HTR-8/SVneo (cell line): ENCODE data around the gene STOML1.

ENCODE experiments used
- DNase-seq: peaks from one replicate; pipeline ENCODE4 v3.0.0; 2011; ENCODE audit warnings: low spot score, mixed read lengths; ENCODE audit not compliant: insufficient read length
- FAIRE-seq: peaks from 2 replicates; lab custom pipeline; 2011; peaks lifted over from hg19 to GRCh38; lab: Jason Lieb, UNC

The STOML1 gene

GRCh38 chr15:73991726-73992593 is at the start of gene STOML1:
TSS of gene STOML1 (minus strand) at chr15:73992295. CDS start at chr15:73992223, 72 bp downstream.
- FAIRE-seq (peak; percentile 78), DNase-seq (peak; percentile 91)

GRCh38 chr15:74041311-74041756 is 49.2 kb upstream of the STOML1 start:
- DNase-seq, result no peak
- no peak for FAIRE-seq

- DNase-seq (peak; percentile 41), FAIRE-seq (no peak)
These were observed 48.2 kb upstream of the STOML1 start for GRCh38 chr15:74040109-74040850.

GRCh38 chr15:74039656-74040010 is 47.5 kb upstream of the STOML1 start:
- no peak for DNase-seq
- peak; percentile 44 for FAIRE-seq

- FAIRE-seq (no peak), DNase-seq (no peak)
These were observed 46.9 kb upstream of the STOML1 start for GRCh38 chr15:74038707-74039655.

GRCh38 chr15:74037171-74038117 is 45.3 kb upstream of the STOML1 start:
- DNase-seq (no peak), FAIRE-seq (no peak)

- FAIRE-seq (no peak), DNase-seq (peak; percentile 56)
These were observed 44.4 kb upstream of the STOML1 start for GRCh38 chr15:74036271-74037170.

- FAIRE-seq, result no peak
These were observed 43.3 kb upstream of the STOML1 start for GRCh38 chr15:74035121-74036017.

GRCh38 chr15:74034206-74034755 is 42.2 kb upstream of the STOML1 start:
- FAIRE-seq, result no peak
- no peak for DNase-seq

More at GRCh38 chr15:74035121-74036017, 43.3 kb upstream of the STOML1 start:
- no peak for DNase-seq

- DNase-seq, result no peak
- FAIRE-seq, result no peak
These were observed 40.8 kb upstream of the STOML1 start for GRCh38 chr15:74032606-74033561.

GRCh38 chr15:74032046-74032445 is 40.0 kb upstream of the STOML1 start:
- DNase-seq, result no peak
- no peak for FAIRE-seq

- DNase-seq (no peak), FAIRE-seq (no peak)
These were observed 36.6 kb upstream of the STOML1 start for GRCh38 chr15:74028646-74029045.

GRCh38 chr15:74027688-74028087 is 35.6 kb upstream of the STOML1 start:
- no peak for FAIRE-seq
- no peak for DNase-seq

GRCh38 chr15:74025436-74025835 is 33.3 kb upstream of the STOML1 start:
- DNase-seq (no peak), FAIRE-seq (no peak)

- FAIRE-seq, result no peak
- no peak for DNase-seq
These were observed 32.6 kb upstream of the STOML1 start for GRCh38 chr15:74024687-74025086.
